ENCODE results near the gene INPP5K. TPM values are rescaled to one million over a fixed set of nuclear protein-coding genes. Genes with fewer than 3 reads are reported as not detected.

The INPP5K gene
- total RNA-seq, 4 donors from 2014 or later: 18.4 to 44.3 (median 35.0) TPM

- TF ChIP-seq CTCF (IDR thresholded peaks at IDR 0.05) (no peak), POLR2A (IDR thresholded peaks at IDR 0.05) (no peak)
- peaks cover 0 to 82% (median 5%) of the 10 kb centered on the region in 3 donors for H3K36me3 ChIP-seq
- no peak overlapping the region for H3K4me3 ChIP-seq
- DNase-seq: no peak
- WGBS, 2 donors: 84 to 88% methylated on average over 10 of the region's 10 CpGs
- H3K9me3 ChIP-seq: no peaks in the 10 kb centered on the region
- H3K27me3 ChIP-seq: no peaks in the 10 kb centered on the region
- H3K4me1 ChIP-seq: peaks cover 7 to 14% (median 9%) of the 10 kb centered on the region in 3 donors
- no peak overlapping the region for H3K27ac ChIP-seq
- intact Hi-C loops (cut with DNase I): no loop called here
Observed at GRCh38 chr17:1521086-1521640, 4.8 kb upstream of the INPP5K start.

GRCh38 chr17:1519678-1520077 lies 3.3 kb upstream of the INPP5K start:
- TF ChIP-seq CTCF (IDR thresholded peaks at IDR 0.05) (no peak), POLR2A (IDR thresholded peaks at IDR 0.05) (no peak)
- peaks cover 0 to 68% (median 5%) of the 10 kb centered on the region in 3 donors for H3K36me3 ChIP-seq
- intact Hi-C loops (cut with DNase I): loop anchor here (10.0 kb wide), 2 partner anchors 155 to 255 kb away; no protein-coding TSS in a partner anchor
- no peak overlapping the region for H3K27ac ChIP-seq
- H3K4me1 ChIP-seq: peaks cover 13 to 28% (median 16%) of the 10 kb centered on the region in 3 donors
- 77 to 78% methylated on average over 7 of the region's 7 CpGs for WGBS, 2 donors
- H3K27me3 ChIP-seq: no peaks in the 10 kb centered on the region
- H3K4me3 ChIP-seq: no peak overlapping the region
- no peaks in the 10 kb centered on the region for H3K9me3 ChIP-seq
- DNase-seq: no peak

- 56 to 90% methylated on average over 2 of the region's 2 CpGs for WGBS, 2 donors
- no peaks in the 10 kb centered on the region for H3K9me3 ChIP-seq
- no peak for TF ChIP-seq CTCF (IDR thresholded peaks at IDR 0.05)
- no peak for TF ChIP-seq POLR2A (IDR thresholded peaks at IDR 0.05)
- no peak overlapping the region for H3K4me3 ChIP-seq
- H3K4me1 ChIP-seq: peaks cover 13 to 41% (median 21%) of the 10 kb centered on the region in 3 donors
- peaks cover 0 to 64% (median 5%) of the 10 kb centered on the region in 3 donors for H3K36me3 ChIP-seq
- intact Hi-C loops (cut with DNase I): loop anchor here (10.0 kb wide), 2 partner anchors 154 to 254 kb away; no protein-coding TSS in a partner anchor
- H3K27ac ChIP-seq: no peak overlapping the region
- DNase-seq: no peak
- H3K27me3 ChIP-seq: no peaks in the 10 kb centered on the region
Observed at GRCh38 chr17:1518410-1518809, 2.0 kb upstream of the INPP5K start.

- TF ChIP-seq CTCF (IDR thresholded peaks at IDR 0.05): peak in 5 of 6 experiments; percentile 58 to 75 (median 65)
- no peak for TF ChIP-seq POLR2A (IDR thresholded peaks at IDR 0.05)
- no peaks in the 10 kb centered on the region for H3K9me3 ChIP-seq
- H3K36me3 ChIP-seq: peaks cover 0 to 44% (median 5%) of the 10 kb centered on the region in 3 donors
- H3K27me3 ChIP-seq: no peaks in the 10 kb centered on the region
- intact Hi-C loops (cut with DNase I): loop anchor here (10.0 kb wide), 2 partner anchors 151 to 251 kb away; no protein-coding TSS in a partner anchor
- H3K4me3 ChIP-seq: peak overlapping the region; percentile 79 to 96 (median 94)
- 0 to 1% methylated on average over 20 to 28 of the region's 31 CpGs for WGBS, 2 donors
- peak overlapping the region; percentile 94 to 99 (median 97) for H3K27ac ChIP-seq
- DNase-seq: no peak
- H3K4me1 ChIP-seq: peaks cover 35 to 67% (median 47%) of the 10 kb centered on the region in 3 donors
Observed at GRCh38 chr17:1515640-1516387, 598 bp downstream of the INPP5K start.

- WGBS, 2 donors: 58 to 64% methylated on average over 2 of the region's 2 CpGs
- H3K27ac ChIP-seq: peak overlapping the region; percentile 78 to 92 (median 88)
Observed at GRCh38 chr17:1512351-1512750, 4.1 kb downstream of the INPP5K start.

More at GRCh38 chr17:1512351-1512750, 4.1 kb downstream of the INPP5K start:
- Histone ChIP-seq H3K4me1 (peaks cover 36 to 81% (median 51%) of the 10 kb centered on the region in 3 donors), H3K9me3 (no peaks in the 10 kb centered on the region), H3K27me3 (no peaks in the 10 kb centered on the region), H3K36me3 (peaks cover 0 to 45% (median 5%) of the 10 kb centered on the region in 3 donors), H3K4me3 (no peak overlapping the region)
- DNase-seq: no peak
- intact Hi-C loops (cut with DNase I): loop anchor here (10.0 kb wide), 2 partner anchors 148 to 248 kb away; no protein-coding TSS in a partner anchor
- no peak for TF ChIP-seq POLR2A (IDR thresholded peaks at IDR 0.05)
- no peak for TF ChIP-seq CTCF (IDR thresholded peaks at IDR 0.05)
